Measurements from ENCODE around the gene MYO3A.
"Not testable (repeated sequence)": the region's sequence is repeated elsewhere in the genome, so short reads cannot be mapped to it uniquely, and the experiment has no call there.

Gene MYO3A

GRCh38 chr10:25989951-25990350 is 55.9 kb downstream of the MYO3A start:
- FAIRE-seq = no peak

DNA sequence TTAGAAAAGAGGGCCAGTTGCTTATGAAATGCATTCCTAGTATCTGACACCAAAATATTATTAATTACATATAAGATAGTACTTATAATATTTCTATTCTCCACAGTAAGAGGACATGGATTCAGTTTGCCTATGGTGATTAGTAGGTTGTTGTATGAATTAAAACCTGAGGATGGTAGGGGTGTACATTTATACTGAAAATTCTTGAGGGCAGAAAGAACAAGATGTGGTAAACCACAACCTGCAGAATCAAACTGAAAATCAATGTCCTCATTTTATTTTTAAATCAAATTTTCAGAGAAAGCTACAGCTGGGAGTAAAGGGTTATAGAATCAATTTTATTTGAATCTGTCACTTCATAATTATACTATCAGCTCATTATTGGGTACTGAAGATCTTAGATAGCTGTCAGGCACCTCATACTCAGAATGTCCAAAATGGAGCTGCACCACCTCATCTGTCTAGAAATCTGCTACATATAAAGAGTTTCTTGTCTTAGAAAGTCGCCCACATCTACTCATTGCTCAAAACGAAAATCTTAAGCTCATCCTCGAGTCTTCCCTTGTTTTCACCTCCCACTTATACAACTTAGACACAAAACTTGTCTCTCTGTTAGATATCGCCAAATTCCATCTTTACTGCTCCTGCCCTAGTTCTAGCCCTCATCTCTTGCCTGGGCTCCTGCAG is 65.4 kb downstream of the MYO3A start:
- no peak for FAIRE-seq

DNA sequence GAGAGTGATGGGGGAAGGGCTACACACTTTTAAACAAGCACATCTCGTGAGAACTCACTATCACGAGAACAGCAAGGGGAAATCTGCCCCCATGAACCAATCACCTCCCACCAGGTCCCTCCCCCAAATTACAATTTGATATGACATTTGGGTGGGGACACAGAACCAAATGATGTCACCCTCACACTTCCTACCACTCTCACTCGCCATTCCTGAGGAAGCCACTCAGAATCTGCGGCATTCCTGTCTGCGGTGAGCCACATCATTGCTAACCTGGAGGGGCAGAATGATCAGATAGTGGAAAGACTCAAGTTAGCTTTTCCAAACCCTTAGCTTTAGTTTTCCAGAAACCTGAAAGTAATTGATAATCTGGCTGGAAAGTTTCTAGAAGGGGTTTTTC is 66.9 kb downstream of the MYO3A start:
- no peak for FAIRE-seq

DNA sequence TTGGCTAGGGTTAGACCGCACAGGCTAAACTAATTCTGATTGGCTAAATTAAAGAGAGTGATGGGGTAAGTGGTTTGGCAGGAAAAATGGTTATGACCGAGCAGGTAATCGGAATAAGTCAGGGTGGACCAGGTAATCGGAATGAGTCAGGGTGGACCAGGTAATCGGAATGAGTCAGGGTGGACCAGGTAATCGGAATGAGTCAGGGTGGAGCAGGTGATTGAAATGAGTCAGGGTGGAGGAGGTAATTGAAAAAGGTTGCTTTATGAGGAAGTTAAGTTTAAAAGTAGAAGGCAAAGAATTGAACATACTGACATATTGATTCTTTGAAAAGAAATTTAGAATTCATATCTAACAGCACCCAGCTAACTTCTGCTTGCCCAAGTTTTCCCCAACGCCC is 68.4 kb downstream of the MYO3A start:
- FAIRE-seq = not testable (repeated sequence)

- no peak for FAIRE-seq
Observed at GRCh38 chr10:26015092-26015491, 81.1 kb downstream of the MYO3A start.

GRCh38 chr10:26022831-26023230 is 88.8 kb downstream of the MYO3A start:
- no peak for FAIRE-seq

DNA sequence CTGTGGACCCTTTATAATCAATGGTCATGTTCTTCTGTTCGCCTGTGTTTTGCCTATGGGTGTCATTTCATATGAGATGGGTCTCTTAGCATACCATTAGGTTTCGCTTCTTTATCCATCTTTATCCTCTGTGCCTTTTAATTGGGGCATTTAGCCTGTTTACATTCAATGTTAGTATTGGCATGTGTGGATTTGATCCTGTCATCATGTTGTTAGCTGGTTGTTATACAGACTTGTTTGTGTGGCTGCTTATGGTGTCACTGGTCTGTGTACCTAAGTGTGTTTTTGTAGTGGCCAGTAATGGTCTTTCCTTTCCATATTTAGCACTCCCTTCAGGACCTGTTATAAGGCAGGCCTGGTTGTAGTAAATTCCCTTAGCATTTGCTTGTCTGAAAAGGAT is 90.3 kb downstream of the MYO3A start:
- FAIRE-seq = no peak

GRCh38 chr10:26025523-26025922 is 91.5 kb downstream of the MYO3A start:
- FAIRE-seq = no peak

DNA sequence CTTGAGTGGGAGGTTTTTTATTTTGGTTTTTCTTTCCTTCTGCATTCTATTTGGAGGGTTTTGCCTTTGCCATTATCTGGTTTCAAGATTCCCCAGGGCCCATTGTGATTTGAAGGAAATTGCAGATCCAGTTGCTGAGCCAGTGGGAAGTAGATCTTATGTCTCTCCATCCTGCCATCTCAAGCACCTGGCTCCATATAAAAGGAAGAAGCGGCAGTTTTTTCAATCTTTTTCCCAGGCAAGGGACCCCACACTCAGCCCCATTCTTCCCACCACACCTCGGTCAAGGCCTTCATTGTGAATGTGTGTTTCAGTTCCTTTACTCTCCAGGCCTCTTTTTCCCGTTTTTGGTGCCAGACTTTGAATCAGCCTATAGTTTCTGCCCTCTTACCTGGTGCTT is 95.8 kb downstream of the MYO3A start:
- FAIRE-seq = no peak

DNA sequence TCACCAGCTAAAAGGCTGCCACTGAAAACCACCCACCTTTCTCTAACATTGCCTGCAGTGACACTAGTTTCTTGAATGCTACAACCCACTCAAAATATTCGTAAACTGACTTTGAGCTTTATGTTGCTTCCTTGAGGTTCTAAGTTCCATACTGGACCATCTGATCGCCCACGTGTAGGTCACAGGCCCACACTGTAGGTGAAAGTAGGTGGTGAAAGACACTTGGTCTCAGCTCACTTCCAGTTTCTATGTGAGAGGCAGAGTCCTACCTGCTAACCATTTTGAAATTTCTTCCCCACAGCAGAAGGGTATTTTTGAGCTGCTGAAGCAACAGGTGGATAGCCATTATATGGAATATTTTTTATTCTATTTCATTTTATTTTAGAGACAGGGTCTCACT is 97.3 kb downstream of the MYO3A start:
- FAIRE-seq = no peak

- FAIRE-seq = no peak
Observed at GRCh38 chr10:26043469-26043868, 109.4 kb downstream of the MYO3A start.

- FAIRE-seq = no peak
Observed at GRCh38 chr10:26044141-26044749, 110.2 kb downstream of the MYO3A start.

- no peak for FAIRE-seq
Observed at GRCh38 chr10:26046073-26046700, 112.2 kb downstream of the MYO3A start.

DNA sequence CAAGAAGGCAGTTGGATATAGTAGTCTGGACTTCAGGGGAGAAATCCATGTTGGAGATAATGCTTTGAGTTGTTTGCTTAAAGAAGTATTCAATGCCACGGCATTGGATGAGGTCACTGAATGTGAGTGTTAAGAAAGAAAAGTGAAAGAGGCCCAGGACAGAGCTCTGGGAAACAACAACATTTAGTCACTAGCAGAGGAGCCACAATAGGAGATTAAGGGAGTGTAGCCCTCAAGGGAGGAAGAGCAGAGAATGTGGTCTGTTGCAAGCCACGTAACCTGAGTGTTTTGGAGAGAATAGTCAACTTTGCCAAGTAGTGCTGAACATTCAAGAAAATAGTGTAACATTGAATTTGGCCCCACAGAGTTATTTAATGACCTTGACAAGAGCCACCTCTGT is 114.7 kb downstream of the MYO3A start:
- FAIRE-seq = no peak

DNA sequence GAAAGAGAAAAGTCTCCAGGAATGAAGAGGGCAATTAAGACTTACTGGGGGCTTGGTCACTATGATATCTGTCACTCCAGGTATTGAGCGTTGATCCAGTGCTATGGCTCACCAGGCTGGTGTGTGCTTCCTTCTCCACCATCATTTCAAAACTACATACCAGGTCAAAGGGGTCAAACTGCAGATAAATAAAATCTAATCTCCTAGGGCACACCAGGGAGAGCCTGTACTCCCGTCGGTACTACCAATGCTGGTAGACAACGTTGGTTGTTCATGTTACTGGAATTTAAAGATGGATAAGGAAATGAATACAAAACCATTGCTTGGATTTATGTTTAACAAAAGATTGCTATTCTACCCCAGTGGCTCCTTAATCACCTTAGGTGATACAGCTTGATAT is 118.3 kb downstream of the MYO3A start:
- FAIRE-seq = no peak

- FAIRE-seq = no peak
Observed at GRCh38 chr10:26057466-26057865, 123.4 kb downstream of the MYO3A start.

DNA sequence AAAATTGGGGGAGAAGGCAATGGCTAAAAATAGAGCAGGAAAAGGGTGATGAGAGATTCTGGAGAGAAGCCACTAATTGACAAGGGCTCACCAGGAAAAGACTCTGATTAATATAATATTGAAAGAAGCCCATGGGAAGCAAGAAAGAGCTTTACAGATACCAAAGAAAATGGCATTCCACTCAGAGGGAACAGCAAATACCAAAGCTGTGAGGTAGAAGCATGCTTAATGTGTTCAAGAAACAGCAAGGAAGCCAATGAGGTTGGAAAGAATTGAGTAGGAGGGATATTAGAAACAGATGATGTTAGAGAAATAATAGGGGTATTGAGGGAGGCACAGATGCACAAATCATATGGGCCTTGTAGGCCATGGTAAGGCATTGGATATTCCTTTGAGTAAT is 130.1 kb downstream of the MYO3A start:
- no peak for FAIRE-seq

DNA sequence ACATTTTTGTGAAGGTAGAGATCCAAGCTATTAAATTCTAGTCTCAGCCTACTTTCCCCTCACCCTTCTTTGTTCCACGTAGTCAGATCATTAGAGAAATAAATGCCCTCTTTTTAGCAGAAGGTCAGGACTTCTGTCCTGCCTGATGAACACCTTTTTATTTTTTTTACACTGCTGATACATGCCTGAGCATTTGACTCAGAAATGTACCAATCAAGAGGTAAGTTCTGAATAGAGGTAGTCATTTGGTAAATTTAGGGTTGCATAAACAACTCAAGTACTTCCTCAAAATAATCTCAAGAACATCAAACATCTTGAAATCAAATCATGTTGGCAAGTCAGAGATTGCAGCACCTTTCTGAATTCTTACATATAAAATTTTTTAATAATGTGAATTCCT is 133.7 kb downstream of the MYO3A start:
- FAIRE-seq = no peak

- not testable (repeated sequence) for FAIRE-seq
Observed at GRCh38 chr10:26080971-26081370, 146.9 kb downstream of the MYO3A start.

- no peak for FAIRE-seq
Observed at GRCh38 chr10:26081459-26081858, 147.4 kb downstream of the MYO3A start.

GRCh38 chr10:26085549-26085948 is 151.5 kb downstream of the MYO3A start:
- no peak for FAIRE-seq

GRCh38 chr10:26087666-26088065 is 153.6 kb downstream of the MYO3A start:
- no peak for FAIRE-seq

DNA sequence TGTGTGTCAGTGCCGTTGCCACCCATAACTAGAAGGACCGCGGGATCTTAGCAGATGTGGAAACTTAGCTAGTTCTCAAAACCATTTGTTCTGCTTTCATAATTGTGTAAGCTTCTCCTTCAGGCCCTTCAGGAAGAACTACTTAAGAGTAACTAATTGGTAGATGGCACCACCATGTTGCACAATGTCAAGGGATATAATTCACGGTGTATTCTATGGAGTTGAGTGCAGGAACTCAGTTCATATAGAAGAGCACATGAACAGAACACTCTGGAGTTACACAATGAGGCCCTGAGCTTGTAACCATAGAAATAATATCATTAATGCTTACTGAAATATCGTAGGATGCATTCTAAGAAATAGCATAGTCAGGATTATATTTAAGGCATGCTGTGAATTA is 156.0 kb downstream of the MYO3A start:
- FAIRE-seq = no peak

GRCh38 chr10:26090762-26091161 is 156.7 kb downstream of the MYO3A start:
- FAIRE-seq = no peak

DNA sequence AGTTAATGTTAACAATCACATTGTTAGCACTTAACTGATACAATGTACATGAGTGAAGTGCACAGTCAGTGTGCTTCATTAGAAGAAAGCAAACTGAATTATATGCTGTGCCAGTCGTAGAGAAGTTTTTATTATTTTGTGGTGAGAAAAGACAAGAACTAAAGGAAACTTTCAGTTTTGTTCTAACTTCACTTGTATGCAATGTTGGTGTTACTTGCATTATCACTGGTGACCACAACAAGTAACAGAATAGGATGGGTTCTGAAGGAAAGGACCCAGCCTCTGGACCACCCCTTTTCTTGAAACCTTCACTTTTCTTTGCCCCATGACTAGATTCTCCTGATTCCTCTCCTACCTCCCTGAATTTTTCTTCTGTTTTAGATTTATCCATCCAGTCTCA is 159.2 kb downstream of the MYO3A start:
- no peak for FAIRE-seq

Measured in G401.6 (cell line).